HEK293 (cell line): ENCODE data around the gene MCRIP2.

Experiments used
- CTCF ChIA-PET: fragments of 350-600 bp; formaldehyde crosslinking; extraction: SDS; loops from one replicate; lab custom pipeline; 2021; ENCODE audit warnings: antibody characterized with exemption; lab: Yijun Ruan, JAX
- POLR2A ChIA-PET: fragments of 300-600 bp; formaldehyde crosslinking; extraction: SDS; loops from one replicate; lab custom pipeline; 2020; ENCODE audit warnings: antibody characterized with exemption, inconsistent platforms; lab: Yijun Ruan, JAX
- H3K27ac ChIP-seq: fragments of 200-500 bp; sonication (Bioruptor generic); 2 replicates; pipeline ENCODE4 v1.5.1; 2014; ENCODE audit warnings: low read depth, low read length, control low read depth, inconsistent platforms; ENCODE audit errors: extremely low read depth
- H3K36me3 ChIP-seq, 2 experiments: fragments of 200-500 bp in 1 of 2; sonication (Bioruptor generic) in 1 of 2; 1 replicate in 1 of 2; 2 replicates in 1 of 2; pipeline ENCODE4 v1.5.1; 2014 to 2017; ENCODE audit warnings: inconsistent platforms in 2 of 2, low read length in 2 of 2; ENCODE audit not compliant: control insufficient read depth in 2 of 2, insufficient read depth in 1 of 2
- H3K4me1 ChIP-seq: fragments of 200-500 bp; sonication (Bioruptor generic); 2 replicates; pipeline ENCODE4 v1.5.1; 2014; ENCODE audit warnings: mild to moderate bottlenecking, low read length, inconsistent platforms; ENCODE audit not compliant: control insufficient read depth, insufficient read depth
- H3K4me3 ChIP-seq: 2 replicates; pipeline ENCODE4 v1.5.1; 2011; ENCODE audit warnings: low read depth, mild to moderate bottlenecking, control low read depth, low read length, moderate library complexity
- H3K9me3 ChIP-seq: fragments of 200-500 bp; sonication (Bioruptor generic); 2 replicates; pipeline ENCODE4 v1.5.1; 2014; ENCODE audit warnings: low read depth, low read length, inconsistent platforms; ENCODE audit not compliant: control insufficient read depth, insufficient read depth
- BCL11B ChIP-seq: fragments of 450-650 bp; formaldehyde crosslinking; IDR thresholded peaks from 2 replicates; pipeline ENCODE4 v1.5.1; 2016; ENCODE audit warnings: low read depth, missing biosample characterization, missing genetic modification characterization
- EGR2 ChIP-seq: fragments of 450-650 bp; formaldehyde crosslinking; IDR thresholded peaks from 2 replicates; pipeline ENCODE4 v1.5.1; 2016; ENCODE audit warnings: low read depth, missing biosample characterization, missing genetic modification characterization
- MZF1 ChIP-seq: fragments of 450-650 bp; formaldehyde crosslinking; IDR thresholded peaks from 2 replicates; pipeline ENCODE4 v1.5.1; 2017; ENCODE audit warnings: missing biosample characterization, missing genetic modification characterization, borderline replicate concordance
- PRDM1 ChIP-seq: fragments of 450-650 bp; formaldehyde crosslinking; IDR thresholded peaks from 2 replicates; pipeline ENCODE4; 2016; ENCODE audit warnings: missing biosample characterization, missing genetic modification characterization
- PRDM10 ChIP-seq: fragments of 450-650 bp; formaldehyde crosslinking; IDR thresholded peaks from 2 replicates; pipeline ENCODE4 v1.5.1; 2016; ENCODE audit warnings: missing biosample characterization, missing genetic modification characterization
- REPIN1 ChIP-seq: fragments of 450-650 bp; formaldehyde crosslinking; IDR thresholded peaks from 2 replicates; pipeline ENCODE4 v1.5.1; 2017; ENCODE audit warnings: missing biosample characterization, missing genetic modification characterization, low read depth
- SCRT2 ChIP-seq: fragments of 450-650 bp; formaldehyde crosslinking; IDR thresholded peaks from 2 replicates; pipeline ENCODE4 v1.5.1; 2016; ENCODE audit warnings: missing biosample characterization, missing genetic modification characterization
- ZBTB10 ChIP-seq: fragments of 450-650 bp; formaldehyde crosslinking; IDR thresholded peaks from 2 replicates; pipeline ENCODE4 v1.5.1; 2016; ENCODE audit warnings: missing biosample characterization, missing genetic modification characterization
- ZFP37 ChIP-seq: fragments of 450-650 bp; formaldehyde crosslinking; IDR thresholded peaks from 2 replicates; pipeline ENCODE4 v1.5.1; 2016; ENCODE audit warnings: missing biosample characterization, missing genetic modification characterization
- ZFP41 ChIP-seq: fragments of 450-650 bp; formaldehyde crosslinking; IDR thresholded peaks from 2 replicates; pipeline ENCODE4 v1.5.1; 2016; ENCODE audit warnings: missing biosample characterization, missing genetic modification characterization, borderline replicate concordance
- ZFP69B ChIP-seq: fragments of 450-650 bp; formaldehyde crosslinking; IDR thresholded peaks from 2 replicates; pipeline ENCODE4 v1.5.1; 2016; ENCODE audit warnings: missing biosample characterization, missing genetic modification characterization
- ZNF138 ChIP-seq: fragments of 450-650 bp; formaldehyde crosslinking; IDR thresholded peaks from 2 replicates; pipeline ENCODE4 v1.5.1; 2016; ENCODE audit warnings: missing biosample characterization, missing genetic modification characterization, borderline replicate concordance
- ZNF140 ChIP-seq: fragments of 450-650 bp; formaldehyde crosslinking; IDR thresholded peaks from 2 replicates; pipeline ENCODE4 v1.5.1; 2016; ENCODE audit warnings: missing biosample characterization, missing genetic modification characterization
- ZNF19 ChIP-seq: fragments of 450-650 bp; formaldehyde crosslinking; IDR thresholded peaks from 2 replicates; pipeline ENCODE4; 2016; ENCODE audit warnings: missing biosample characterization, missing genetic modification characterization, low read depth
- ZNF2 ChIP-seq: fragments of 450-650 bp; formaldehyde crosslinking; IDR thresholded peaks from 2 replicates; pipeline ENCODE4 v1.5.1; 2016; ENCODE audit warnings: missing biosample characterization, missing genetic modification characterization
- ZNF341 ChIP-seq: fragments of 450-650 bp; formaldehyde crosslinking; IDR thresholded peaks from 2 replicates; pipeline ENCODE4; 2016; ENCODE audit warnings: low read depth, missing biosample characterization, missing genetic modification characterization
- ZNF354C ChIP-seq: fragments of 450-650 bp; formaldehyde crosslinking; IDR thresholded peaks from 2 replicates; pipeline ENCODE4 v1.5.1; 2016; ENCODE audit warnings: missing biosample characterization, missing genetic modification characterization, low read depth, borderline replicate concordance
- ZNF48 ChIP-seq: fragments of 450-650 bp; formaldehyde crosslinking; IDR thresholded peaks from 2 replicates; pipeline ENCODE4 v1.5.1; 2016; ENCODE audit warnings: missing biosample characterization, missing genetic modification characterization
- ZNF510 ChIP-seq: fragments of 450-650 bp; formaldehyde crosslinking; IDR thresholded peaks from 2 replicates; pipeline ENCODE4 v1.5.1; 2018; ENCODE audit warnings: mild to moderate bottlenecking, missing genetic modification characterization, missing biosample characterization; ENCODE audit not compliant: insufficient replicate concordance
- ZNF513 ChIP-seq: fragments of 450-650 bp; IDR thresholded peaks from 2 replicates; pipeline ENCODE4 v1.5.1; 2018; ENCODE audit warnings: missing biosample characterization, missing genetic modification characterization
- ZNF664 ChIP-seq: fragments of 450-650 bp; formaldehyde crosslinking; IDR thresholded peaks from 2 replicates; pipeline ENCODE4 v1.5.1; 2016; ENCODE audit warnings: missing biosample characterization, missing genetic modification characterization
- ZNF791 ChIP-seq: fragments of 450-650 bp; formaldehyde crosslinking; IDR thresholded peaks from 2 replicates; pipeline ENCODE4 v1.5.1; 2016; ENCODE audit warnings: missing biosample characterization, missing genetic modification characterization

Gene MCRIP2

GRCh38 chr16:606656-607307, 34.8 kb upstream of the MCRIP2 start:
- POLR2A ChIA-PET = no interaction called here
- H3K36me3 ChIP-seq = no peaks in the 10 kb centered on the region
- TF ChIP-seq ZNF341 (tag by site-specific recombination) (no peak), MZF1 (tag by site-specific recombination) (no peak), ZNF664 (tag by site-specific recombination) (no peak), ZFP69B (tag by site-specific recombination) (no peak), ZNF48 (tag by site-specific recombination) (no peak), ZNF513 (tag by site-specific recombination) (no peak), PRDM1 (no peak), PRDM10 (tag by site-specific recombination) (no peak), ZNF2 (tag by site-specific recombination) (no peak), ZBTB10 (no peak), SCRT2 (no peak), ZNF791 (tag by site-specific recombination) (no peak), ZNF510 (tag by site-specific recombination) (no peak), ZNF19 (tag by site-specific recombination) (no peak), ZFP37 (no peak)
- no peaks in the 10 kb centered on the region for H3K4me1 ChIP-seq
- CTCF ChIA-PET = no interaction called here
- H3K9me3 ChIP-seq = no peaks in the 10 kb centered on the region
- H3K27ac ChIP-seq = no peak overlapping the region
- no peak overlapping the region for H3K4me3 ChIP-seq

GRCh38 chr16:608019-608418, 33.6 kb upstream of the MCRIP2 start:
- no peak overlapping the region for H3K27ac ChIP-seq
- H3K36me3 ChIP-seq = no peaks in the 10 kb centered on the region
- H3K4me1 ChIP-seq = no peaks in the 10 kb centered on the region
- POLR2A ChIA-PET = no interaction called here
- CTCF ChIA-PET = no interaction called here
- H3K4me3 ChIP-seq = no peak overlapping the region
- H3K9me3 ChIP-seq = no peaks in the 10 kb centered on the region
- TF ChIP-seq REPIN1 (tag by site-specific recombination) (no peak), ZNF354C (tag by site-specific recombination) (no peak), PRDM10 (tag by site-specific recombination) (no peak), BCL11B (no peak), ZNF138 (no peak), EGR2 (no peak), ZNF140 (tag by site-specific recombination) (no peak), ZFP41 (tag by site-specific recombination) (no peak)
